Stimulated activated CD4-positive, alpha-beta T cell treated with anti-CD3 and anti-CD28 coated beads, Interleukin-2, amount 100 ng/mL, for 24 hours (primary cell): ENCODE results near the gene AXIN1.
"Not testable (repeated sequence)": the region's sequence is repeated elsewhere in the genome, so short reads cannot be mapped to it uniquely, and the experiment has no call there.

Experiments
- DNase-seq, 2 donors: peaks; one replicate each; pipeline ENCODE4 v3.0.0-alpha.2; 2020

AXIN1 gene, protein sequence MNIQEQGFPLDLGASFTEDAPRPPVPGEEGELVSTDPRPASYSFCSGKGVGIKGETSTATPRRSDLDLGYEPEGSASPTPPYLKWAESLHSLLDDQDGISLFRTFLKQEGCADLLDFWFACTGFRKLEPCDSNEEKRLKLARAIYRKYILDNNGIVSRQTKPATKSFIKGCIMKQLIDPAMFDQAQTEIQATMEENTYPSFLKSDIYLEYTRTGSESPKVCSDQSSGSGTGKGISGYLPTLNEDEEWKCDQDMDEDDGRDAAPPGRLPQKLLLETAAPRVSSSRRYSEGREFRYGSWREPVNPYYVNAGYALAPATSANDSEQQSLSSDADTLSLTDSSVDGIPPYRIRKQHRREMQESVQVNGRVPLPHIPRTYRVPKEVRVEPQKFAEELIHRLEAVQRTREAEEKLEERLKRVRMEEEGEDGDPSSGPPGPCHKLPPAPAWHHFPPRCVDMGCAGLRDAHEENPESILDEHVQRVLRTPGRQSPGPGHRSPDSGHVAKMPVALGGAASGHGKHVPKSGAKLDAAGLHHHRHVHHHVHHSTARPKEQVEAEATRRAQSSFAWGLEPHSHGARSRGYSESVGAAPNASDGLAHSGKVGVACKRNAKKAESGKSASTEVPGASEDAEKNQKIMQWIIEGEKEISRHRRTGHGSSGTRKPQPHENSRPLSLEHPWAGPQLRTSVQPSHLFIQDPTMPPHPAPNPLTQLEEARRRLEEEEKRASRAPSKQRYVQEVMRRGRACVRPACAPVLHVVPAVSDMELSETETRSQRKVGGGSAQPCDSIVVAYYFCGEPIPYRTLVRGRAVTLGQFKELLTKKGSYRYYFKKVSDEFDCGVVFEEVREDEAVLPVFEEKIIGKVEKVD

GRCh38 chr16:352547-353403, at the start of gene AXIN1:
AXIN1 (minus strand) TSS chr16:352723; CDS start chr16:347025, 5,698 bp downstream.
- peak; percentile 100 for DNase-seq

DNA sequence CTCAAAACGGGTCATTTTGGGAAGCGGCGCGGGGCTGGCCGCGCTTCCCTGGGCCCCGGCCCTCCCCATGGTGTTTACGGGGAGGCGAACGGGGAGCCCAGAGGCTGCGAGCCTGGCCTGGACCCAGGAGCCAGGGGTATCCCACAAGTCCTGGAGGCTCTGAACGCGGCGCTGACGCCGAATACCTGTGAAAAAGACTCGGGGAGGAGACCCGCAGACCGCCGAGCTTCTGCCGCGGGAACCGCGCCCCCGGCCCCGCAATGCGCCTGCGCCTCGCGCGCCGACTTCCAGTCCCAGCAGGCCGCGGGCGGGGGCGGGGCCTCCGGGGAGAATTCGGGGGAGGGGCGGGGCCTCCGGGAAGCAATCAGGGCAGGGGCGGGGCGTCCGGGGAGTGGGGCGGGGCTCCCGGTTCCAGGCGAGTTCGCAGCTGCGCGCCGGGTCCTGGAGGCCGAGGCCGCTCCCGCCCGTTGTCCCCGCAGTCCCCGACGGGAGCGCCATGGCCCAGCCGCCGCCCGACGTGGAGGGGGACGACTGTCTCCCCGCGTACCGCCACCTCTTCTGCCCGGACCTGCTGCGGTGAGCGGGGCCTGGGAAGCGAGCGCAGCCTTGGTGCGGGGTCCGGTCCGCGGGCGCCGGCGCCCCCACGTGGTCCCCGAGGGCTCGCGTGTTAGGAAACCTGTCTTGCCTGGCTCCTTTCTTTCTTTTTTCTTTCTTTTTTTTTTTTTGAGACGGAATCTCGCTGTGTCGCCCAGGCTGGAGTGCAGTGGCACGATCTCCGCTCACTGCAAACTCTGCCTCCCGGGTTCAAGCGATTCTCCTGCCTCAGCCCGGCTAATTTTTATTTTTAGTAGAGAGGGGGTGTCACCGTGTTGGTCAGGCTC, 49.2 kb upstream of the AXIN1 start, which contains the start of gene DECR2:
Gene DECR2 (plus strand): TSS at position 418 of the 881 bp plus-strand sequence. CDS start 79 bp downstream, at position 497.
- peak; percentile 99 to 100 for DNase-seq

- DNase-seq = peak in 1 of 2 donors; percentile 26
Measured at GRCh38 chr16:400061-400591, 47.6 kb upstream of the AXIN1 start.

GRCh38 chr16:399340-400019, 47.0 kb upstream of the AXIN1 start:
- DNase-seq = no peak

GRCh38 chr16:398561-399339, 46.2 kb upstream of the AXIN1 start:
- no peak for DNase-seq

DNA sequence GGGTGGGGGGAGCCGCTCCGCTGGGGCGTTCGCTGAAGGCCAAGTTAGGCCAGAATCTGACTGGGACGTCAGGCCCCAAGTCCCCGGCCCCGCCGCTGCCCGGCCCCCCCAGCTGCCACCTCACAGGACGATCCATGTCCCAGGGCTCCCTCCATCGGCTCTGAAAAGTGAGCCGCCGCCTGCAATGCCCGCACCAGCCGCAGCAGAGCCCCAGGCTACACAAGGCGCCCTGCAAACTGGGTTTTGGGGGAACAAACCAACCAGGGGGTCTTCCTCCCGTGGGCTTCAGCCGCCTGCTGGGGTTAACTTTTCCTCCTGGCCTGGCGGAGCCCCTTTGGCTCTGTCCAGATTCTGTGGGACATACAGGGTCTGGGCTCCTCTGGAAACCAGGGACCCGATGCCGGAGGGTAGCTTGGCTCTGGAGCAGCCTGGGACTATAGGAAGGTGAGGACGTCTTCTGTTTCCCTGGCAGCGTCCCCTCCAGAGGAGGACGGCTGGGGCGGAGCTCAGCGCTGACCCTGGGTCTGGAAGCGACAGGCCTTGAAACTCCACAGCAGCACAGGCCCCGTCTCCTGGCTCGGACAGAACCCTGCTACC, 45.3 kb upstream of the AXIN1 start:
- peak in 1 of 2 donors; percentile 39 for DNase-seq

DNA sequence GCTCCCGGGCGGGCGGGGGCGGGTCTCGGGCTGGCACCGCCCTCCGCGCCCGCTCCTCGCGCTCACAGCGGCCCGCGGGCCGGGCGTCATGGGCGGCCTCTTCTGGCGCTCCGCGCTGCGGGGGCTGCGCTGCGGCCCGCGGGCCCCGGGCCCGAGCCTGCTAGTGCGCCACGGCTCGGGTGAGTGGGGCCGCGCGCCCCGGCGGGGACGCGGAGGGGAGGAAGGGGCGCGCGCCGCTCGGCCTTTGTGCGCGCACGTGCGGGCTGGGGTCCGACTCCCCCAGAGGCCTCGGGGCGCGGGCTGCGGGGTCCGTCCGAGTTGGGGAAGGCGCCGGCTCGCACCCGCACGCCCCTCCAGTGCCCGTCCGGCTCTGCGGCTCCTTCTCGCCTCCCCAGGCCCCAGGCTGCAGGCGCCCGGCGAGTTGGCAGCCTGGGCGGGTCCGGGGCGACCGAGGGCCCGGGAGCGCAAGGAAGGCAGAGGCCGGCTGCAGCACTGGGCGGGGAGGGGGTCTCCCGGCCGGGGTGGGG, 44.7 kb upstream of the AXIN1 start, which contains the start of gene NME4:
Gene NME4 (plus strand): TSS at position 65 of the 527 bp plus-strand sequence. CDS start 24 bp downstream, at position 89.
- peak in 1 of 2 donors; percentile 37 for DNase-seq

DNA sequence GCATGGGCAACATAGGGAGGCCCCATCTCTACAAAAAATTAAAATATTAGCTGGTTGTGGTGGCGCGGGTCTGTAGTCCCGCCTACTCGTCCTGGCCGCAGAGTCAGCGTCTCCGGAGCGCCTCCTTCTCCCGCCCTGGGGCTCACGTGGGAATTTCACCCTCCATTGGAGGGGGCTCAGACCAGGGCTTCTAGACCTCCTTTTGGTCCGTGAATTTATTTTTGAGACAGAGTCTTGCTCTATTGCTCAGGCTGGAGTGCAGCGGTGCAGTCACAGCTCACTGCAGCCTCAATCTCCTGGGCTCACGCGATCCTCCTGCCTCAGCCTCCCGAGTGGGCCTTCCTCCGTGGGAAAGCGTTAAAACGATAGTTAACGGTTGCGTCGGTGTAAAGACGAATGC, 44.1 kb upstream of the AXIN1 start:
- no peak for DNase-seq

- DNase-seq = no peak
Measured at GRCh38 chr16:396199-396598, 43.7 kb upstream of the AXIN1 start.

GRCh38 chr16:392450-393030, 40.0 kb upstream of the AXIN1 start:
- no peak for DNase-seq

DNA sequence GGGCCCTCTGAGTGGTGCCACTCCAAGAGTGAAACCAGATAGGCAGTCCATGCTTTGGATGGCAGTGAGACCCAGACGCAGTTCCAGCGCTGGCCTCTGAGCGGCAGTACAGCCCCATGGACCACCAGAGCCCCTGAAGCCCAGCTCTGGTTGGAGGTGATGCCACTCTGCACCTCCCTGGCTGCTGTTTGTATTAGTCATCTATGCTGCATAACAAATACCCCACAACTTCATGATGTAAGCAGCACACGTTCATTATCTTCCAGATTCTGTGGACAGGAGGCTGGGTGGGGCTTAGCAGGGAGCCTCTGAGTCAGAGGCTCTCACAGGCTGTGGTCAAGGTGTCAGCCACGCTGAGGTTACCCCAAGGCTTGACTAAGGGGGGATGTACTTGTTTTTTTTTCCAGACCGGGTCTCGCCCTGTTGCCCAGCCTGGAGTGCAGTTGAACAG, 39.4 kb upstream of the AXIN1 start:
- DNase-seq = peak; percentile 82 to 88

DNA sequence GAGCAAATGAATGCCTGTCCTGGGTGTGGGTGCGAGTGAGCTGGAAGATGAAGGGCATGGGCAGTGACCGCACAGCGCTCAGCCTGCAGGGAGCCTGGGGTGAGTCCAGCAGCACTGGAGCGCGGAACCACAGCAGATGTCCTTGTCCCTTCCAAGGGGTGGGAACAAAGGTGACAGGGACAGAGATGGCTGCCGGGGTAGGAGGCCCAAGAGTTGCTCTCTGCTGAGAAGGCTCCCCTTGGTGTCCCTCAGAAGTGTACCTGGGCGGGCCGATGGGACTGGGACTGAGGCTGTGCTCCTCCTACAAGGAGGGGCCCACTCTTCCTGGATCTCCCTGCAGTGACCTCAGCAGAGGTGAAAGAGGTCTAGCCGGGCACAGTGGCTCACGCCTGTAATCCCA, 36.8 kb upstream of the AXIN1 start:
- no peak for DNase-seq

GRCh38 chr16:387761-388666, 35.5 kb upstream of the AXIN1 start:
- DNase-seq = not testable (repeated sequence)

GRCh38 chr16:386641-387156, 34.2 kb upstream of the AXIN1 start:
- DNase-seq = no peak

- peak; percentile 49 to 56 for DNase-seq
Measured at GRCh38 chr16:383326-384051, 31.0 kb upstream of the AXIN1 start.
